HepG2 (cell line): Measurements from ENCODE around the gene IL17RC. TPM values are rescaled to one million over a fixed set of nuclear protein-coding genes. Genes with fewer than 3 reads are reported as not detected.

Experiments
- CTCF ChIP-seq: sonication (generic); formaldehyde crosslinking; IDR thresholded peaks from 2 replicates; pipeline ENCODE4 v1.5.0; 2020; ENCODE audit warnings: mild to moderate bottlenecking, missing genetic modification reagents, moderate library complexity
- DNMT1 ChIP-seq: sonication (generic); formaldehyde crosslinking; IDR thresholded peaks from 2 replicates; pipeline ENCODE4 v1.5.1; 2020; ENCODE audit warnings: mild to moderate bottlenecking, missing genetic modification reagents
- DPF2 ChIP-seq: sonication (generic); formaldehyde crosslinking; IDR thresholded peaks from 2 replicates; pipeline ENCODE4 v1.4.0; 2020; ENCODE audit warnings: mild to moderate bottlenecking, low read depth, missing genetic modification reagents, borderline replicate concordance
- EEA1 ChIP-seq: sonication (generic); formaldehyde crosslinking; IDR thresholded peaks from 2 replicates; pipeline ENCODE4 v1.5.1; 2020; ENCODE audit warnings: mild to moderate bottlenecking, missing genetic modification reagents, borderline replicate concordance
- GLI4 ChIP-seq: sonication (generic); formaldehyde crosslinking; IDR thresholded peaks from 2 replicates; pipeline ENCODE4 v1.5.1; 2020; ENCODE audit warnings: missing genetic modification reagents, mild to moderate bottlenecking, moderate library complexity, borderline replicate concordance
- IKZF1 ChIP-seq: fragments of 450-650 bp; IDR thresholded peaks from 2 replicates; pipeline ENCODE4 v1.7.1; 2016
- KLF6 ChIP-seq: IDR thresholded peaks from 2 replicates; pipeline ENCODE4 v1.8.0; 2016; ENCODE audit warnings: missing biosample characterization, missing genetic modification reagents
- MATR3 ChIP-seq: sonication (generic); formaldehyde crosslinking; IDR thresholded peaks from 2 replicates; pipeline ENCODE4 v1.4.0; 2020; ENCODE audit warnings: missing genetic modification reagents
- MEIS2 ChIP-seq: sonication (generic); formaldehyde crosslinking; IDR thresholded peaks from 2 replicates; pipeline ENCODE4 v1.9.0; 2021; ENCODE audit warnings: mild to moderate bottlenecking, missing genetic modification reagents
- NCOR1 ChIP-seq: fragments of 200-600 bp; sonication (generic); IDR thresholded peaks from 2 replicates; pipeline ENCODE4 v1.7.0; 2017; ENCODE audit warnings: antibody characterized with exemption, low read length, borderline replicate concordance
- PHF5A ChIP-seq: IDR thresholded peaks from one replicate; pipeline ENCODE4 v1.6.1; 2018; ENCODE audit warnings: low read depth, missing genetic modification reagents; ENCODE audit not compliant: unreplicated experiment
- POLR2A ChIP-seq, 2 experiments: IDR thresholded peaks; 2 replicates each; pipeline ENCODE4 v1.6.1; 2011; ENCODE audit warnings: low read depth in 2 of 2, low read length in 2 of 2, mild to moderate bottlenecking in 1 of 2, moderate library complexity in 1 of 2; ENCODE audit not compliant: insufficient read depth in 1 of 2
- RFXANK ChIP-seq: IDR thresholded peaks from 2 replicates; pipeline ENCODE4 v1.6.1; 2016
- RORA ChIP-seq: sonication (generic); formaldehyde crosslinking; IDR thresholded peaks from 2 replicates; pipeline ENCODE4 v1.5.0; 2020; ENCODE audit warnings: mild to moderate bottlenecking, missing genetic modification reagents, moderate library complexity
- SMAD9 ChIP-seq: sonication (generic); formaldehyde crosslinking; IDR thresholded peaks from 2 replicates; pipeline ENCODE4 v1.5.1; 2020; ENCODE audit warnings: mild to moderate bottlenecking, missing genetic modification reagents
- SP140L ChIP-seq: sonication (generic); formaldehyde crosslinking; IDR thresholded peaks from 2 replicates; pipeline ENCODE4 v1.4.0; 2020; ENCODE audit warnings: missing genetic modification reagents, borderline replicate concordance
- SRSF4 ChIP-seq: fragments of 200-400 bp; formaldehyde crosslinking; IDR thresholded peaks from one replicate; pipeline ENCODE4 v1.6.1; 2018; ENCODE audit warnings: mild to moderate bottlenecking, low read depth, low read length, moderate library complexity; ENCODE audit not compliant: poor library complexity, severe bottlenecking
- THAP8 ChIP-seq: sonication (generic); formaldehyde crosslinking; IDR thresholded peaks from 2 replicates; pipeline ENCODE4 v1.5.1; 2020; ENCODE audit warnings: missing genetic modification reagents, mild to moderate bottlenecking, borderline replicate concordance
- ZNF136 ChIP-seq: sonication (generic); formaldehyde crosslinking; IDR thresholded peaks from 2 replicates; pipeline ENCODE4 v1.8.1; 2022; ENCODE audit warnings: low read depth, mild to moderate bottlenecking, moderate library complexity, missing genetic modification reagents
- ZNF205 ChIP-seq: IDR thresholded peaks from 2 replicates; pipeline ENCODE4 v1.6.1; 2018; ENCODE audit warnings: missing biosample characterization, missing genetic modification reagents
- ZNF24 ChIP-seq: fragments of 450-650 bp; IDR thresholded peaks from 2 replicates; pipeline ENCODE4 v1.6.1; 2017; ENCODE audit warnings: antibody characterized with exemption, mild to moderate bottlenecking
- polyA plus RNA-seq, 8 experiments: library from polyadenylated mRNA; depleted of rRNA in 3 of 8; stranded (reverse) in 7 of 8; unstranded in 1 of 8; fragments of >200 nt; fragmentation: Illumina TruSeq in 4 of 8; extraction: Trizol in 4 of 8; gene quantifications; 2 replicates each; pipeline versions ENCODE4 v1.2.1 to v1.2.3, GENCODE V29; 2011 to 2016; ENCODE audit warnings: low read depth in 4 of 8, missing spikeins in 1 of 8, mixed read lengths in 1 of 8; ENCODE audit not compliant: insufficient read depth in 1 of 8
- total RNA-seq, 5 experiments: library from RNA; depleted of rRNA; stranded (reverse); fragments of >200 nt; fragmentation: Illumina TruSeq; extraction: Trizol; gene quantifications; 2 replicates each; pipeline ENCODE4 v1.2.3, GENCODE V29; 2016; ENCODE audit warnings: low read depth in 1 of 5
- TF ChIP-seq, protein P1 (sequence below): sonication (generic); formaldehyde crosslinking; IDR thresholded peaks from 2 replicates; pipeline ENCODE4 v1.9.0; 2022; ENCODE audit warnings: low read depth, missing genetic modification reagents
- TF ChIP-seq, protein P2 (sequence below): sonication (generic); formaldehyde crosslinking; IDR thresholded peaks from 2 replicates; pipeline ENCODE4 v1.8.1; 2023; ENCODE audit warnings: mild to moderate bottlenecking, moderate library complexity, missing genetic modification reagents

Gene IL17RC
- total and polyA plus RNA-seq, 2 of the 13 experiments (the other 11 are each of a cell fraction or from before 2014, with no cell fraction given) = 20.7 to 24.0 TPM

DNA sequence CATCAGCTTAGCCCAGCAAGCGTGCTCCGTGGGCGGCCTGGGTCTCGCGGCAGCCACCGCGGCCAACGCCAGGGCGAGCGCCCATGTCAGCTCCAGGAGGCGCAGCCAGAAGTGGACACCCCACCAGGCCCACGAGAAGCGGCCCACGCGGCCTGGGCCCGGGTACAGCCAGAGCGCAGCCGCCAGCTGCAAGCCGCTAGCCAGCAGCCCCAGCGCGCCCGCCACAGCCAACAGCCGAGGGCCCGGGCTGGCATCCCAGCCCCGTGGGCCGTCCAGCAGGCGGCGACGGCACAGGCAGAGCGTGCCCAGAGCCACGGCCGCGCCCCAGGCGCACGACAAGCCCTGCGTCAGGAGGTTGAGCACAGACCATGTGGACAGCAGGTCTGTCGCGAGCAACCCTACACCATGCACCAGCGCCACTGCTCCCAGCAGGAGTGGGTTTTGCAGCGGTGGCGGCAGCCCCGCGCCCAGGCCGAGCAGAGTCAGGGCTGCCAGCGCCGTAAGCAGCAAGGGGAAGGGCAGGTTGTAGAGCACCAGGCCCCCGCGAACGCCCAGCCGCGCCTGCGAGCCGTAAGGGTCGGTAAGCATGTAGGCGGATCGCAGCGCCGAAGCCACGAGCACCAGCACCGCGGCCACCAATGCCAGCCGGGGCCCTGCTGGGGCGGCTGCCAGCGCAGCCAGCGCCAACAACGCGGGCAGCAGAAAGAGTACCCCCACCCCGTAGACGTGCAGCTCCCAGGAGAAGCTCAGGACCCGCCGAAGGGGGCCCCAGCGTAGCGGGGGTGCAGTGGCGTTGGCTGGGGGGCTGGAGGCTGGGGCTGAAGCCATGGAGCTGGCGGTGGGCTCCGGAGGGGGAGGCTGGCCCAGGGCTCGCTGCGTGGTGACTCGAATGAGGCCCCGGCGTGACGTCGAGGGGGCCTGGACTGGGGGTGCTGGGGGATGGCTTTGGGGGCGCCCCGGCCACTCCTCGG is 30.4 kb downstream of the IL17RC start (continued):
- no peak for TF ChIP-seq SRSF4
- TF ChIP-seq MEIS2 = peak; percentile 89
- TF ChIP-seq SP140L (CRISPR knock-in tag) = no peak
- no peak; the same call in 1 of the 2 replicates for TF ChIP-seq EEA1 (CRISPR knock-in tag)
- TF ChIP-seq CTCF (CRISPR knock-in tag) = peak; percentile 84
- peak; percentile 73; the same call in 1 of the 2 replicates for TF ChIP-seq THAP8 (CRISPR knock-in tag)
- no peak for TF ChIP-seq RFXANK (CRISPR knock-in tag)
- TF ChIP-seq GLI4 (CRISPR knock-in tag) = peak; percentile 91; the same call in 1 of the 2 replicates
- TF ChIP-seq PHF5A (CRISPR knock-in tag) = no peak
- TF ChIP-seq, protein P1, sequence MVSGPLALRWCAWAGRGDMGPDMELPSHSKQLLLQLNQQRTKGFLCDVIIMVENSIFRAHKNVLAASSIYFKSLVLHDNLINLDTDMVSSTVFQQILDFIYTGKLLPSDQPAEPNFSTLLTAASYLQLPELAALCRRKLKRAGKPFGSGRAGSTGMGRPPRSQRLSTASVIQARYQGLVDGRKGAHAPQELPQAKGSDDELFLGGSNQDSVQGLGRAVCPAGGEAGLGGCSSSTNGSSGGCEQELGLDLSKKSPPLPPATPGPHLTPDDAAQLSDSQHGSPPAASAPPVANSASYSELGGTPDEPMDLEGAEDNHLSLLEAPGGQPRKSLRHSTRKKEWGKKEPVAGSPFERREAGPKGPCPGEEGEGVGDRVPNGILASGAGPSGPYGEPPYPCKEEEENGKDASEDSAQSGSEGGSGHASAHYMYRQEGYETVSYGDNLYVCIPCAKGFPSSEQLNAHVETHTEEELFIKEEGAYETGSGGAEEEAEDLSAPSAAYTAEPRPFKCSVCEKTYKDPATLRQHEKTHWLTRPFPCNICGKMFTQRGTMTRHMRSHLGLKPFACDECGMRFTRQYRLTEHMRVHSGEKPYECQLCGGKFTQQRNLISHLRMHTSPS (CRISPR knock-in tag) = peak; percentile 76
- TF ChIP-seq RORA (CRISPR knock-in tag) = no peak
- TF ChIP-seq NCOR1 = no peak
- TF ChIP-seq ZNF136 = no peak
- TF ChIP-seq KLF6 (CRISPR knock-in tag) = peak; percentile 78; the same call in 1 of the 2 replicates
- TF ChIP-seq IKZF1 = no peak
- TF ChIP-seq ZNF205 (CRISPR knock-in tag) = peak; percentile 49; the same call in 1 of the 2 replicates
- no peak for TF ChIP-seq DPF2 (CRISPR knock-in tag)
- TF ChIP-seq POLR2A (IDR thresholded peaks at IDR 0.05; ENCODE audit: insufficient read depth in 1 of 2, low read depth in 2 of 2, low read length in 2 of 2) = peak in 1 of 2 experiments; percentile 75; a peak in 2 of 4 replicates
- peak; percentile 37; the same call in 1 of the 2 replicates for TF ChIP-seq DNMT1 (CRISPR knock-in tag)
- peak; percentile 98 for TF ChIP-seq SMAD9 (CRISPR knock-in tag)
- TF ChIP-seq, protein P2, sequence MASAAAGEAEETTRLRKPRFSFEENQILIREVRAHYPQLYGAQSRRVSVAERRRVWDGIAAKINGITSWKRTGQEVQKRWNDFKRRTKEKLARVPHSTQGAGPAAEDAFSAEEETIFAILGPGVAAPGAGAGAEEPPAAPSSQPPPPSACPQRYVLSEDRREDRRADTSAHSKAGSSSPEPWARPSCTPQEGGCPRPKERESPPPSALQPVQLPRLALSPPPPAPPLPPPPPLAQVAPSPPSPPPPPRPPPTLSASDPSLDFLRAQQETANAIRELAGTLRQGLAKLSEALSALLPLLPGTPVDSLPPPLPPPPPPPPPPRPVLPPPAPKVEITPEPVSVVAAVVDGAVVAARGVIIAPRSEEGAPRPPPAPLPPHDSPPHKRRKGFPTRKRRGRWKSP (CRISPR knock-in tag) = peak; percentile 77
- no peak for TF ChIP-seq MATR3 (CRISPR knock-in tag)
- TF ChIP-seq ZNF24 = no peak
